K562 (cell line): ENCODE data around the gene PRDM12. TPM values are rescaled to one million over a fixed set of nuclear protein-coding genes. Genes with fewer than 3 reads are reported as not detected.

Source experiments
- ATAC-seq: fragments of 200-7000 bp; cut with Tn5 transposase; 3 replicates; pipeline ENCODE4 v1.9.1; 2020; ENCODE audit warnings: moderate library complexity
- BruUV-seq: library from RNA; stranded (reverse); fragments of 400-500 nt; replicated peaks from 2 replicates; lab custom pipeline; 2021; lab: Mats Ljungman, UMichigan
- CTCF ChIA-PET: fragments of 300-600 bp; formaldehyde crosslinking; extraction: SDS; loops from one replicate; lab custom pipeline; 2021; ENCODE audit warnings: low intra/inter-chr PET ratio; lab: Yijun Ruan, JAX
- POLR2A ChIA-PET: fragments of 300-600, 350-650 bp; sonication (Branson Sonifier 250); formaldehyde crosslinking; extraction: SDS; loops from one replicate; lab custom pipeline; 2021; ENCODE audit warnings: antibody characterized with exemption, inconsistent platforms; lab: Yijun Ruan, JAX
- DNase-seq, 4 experiments: peaks; one replicate each; pipeline versions ENCODE4 v3.0.0 to v3.0.0-alpha.2; 2011 to 2018; ENCODE audit warnings: low spot score in 3 of 4, mixed read lengths in 3 of 4; ENCODE audit errors: extremely low read depth in 1 of 4
- FAIRE-seq: peaks from 2 replicates; lab custom pipeline; 2011; peaks lifted over from hg19 to GRCh38; lab: Jason Lieb, UNC
- H2AFZ ChIP-seq: 2 replicates; pipeline ENCODE4 v1.6.0; 2011; ENCODE audit warnings: low read depth, low read length, control low read depth, inconsistent platforms
- H3K27ac ChIP-seq: fragments of 200-600 bp; 3 replicates; pipeline ENCODE4 v1.8.0; 2011; ENCODE audit warnings: low read depth, mild to moderate bottlenecking, control low read depth, inconsistent platforms, low read length, moderate library complexity, mixed read lengths; ENCODE audit errors: extremely low read depth
- H3K27me3 ChIP-seq, 2 experiments: fragments of 300-600 bp in 1 of 2; 2 replicates in 1 of 2; 3 replicates in 1 of 2; pipeline versions ENCODE4 v1.6.0 to v1.8.0; 2011; ENCODE audit warnings: inconsistent platforms in 2 of 2, low read length in 2 of 2, mild to moderate bottlenecking in 1 of 2, mixed read lengths in 1 of 2, moderate library complexity in 1 of 2; ENCODE audit not compliant: control insufficient read depth in 2 of 2, insufficient read depth in 2 of 2
- H3K36me3 ChIP-seq: fragments of 300-600 bp; 3 replicates; pipeline ENCODE4 v1.8.0; 2011; ENCODE audit warnings: mild to moderate bottlenecking, low read length, inconsistent platforms; ENCODE audit not compliant: control insufficient read depth, insufficient read depth
- H3K4me1 ChIP-seq, 2 experiments: fragments of 200-600 bp in 1 of 2; replicated peaks in 1 of 2; 2 replicates in 1 of 2; 3 replicates in 1 of 2; pipeline versions ENCODE4 v1.5.1 to v1.8.0; 2011; ENCODE audit warnings: inconsistent platforms in 2 of 2, low read length in 2 of 2, mild to moderate bottlenecking in 1 of 2, mixed read lengths in 1 of 2, moderate library complexity in 1 of 2; ENCODE audit not compliant: control insufficient read depth in 2 of 2, insufficient read depth in 2 of 2
- H3K4me2 ChIP-seq: 2 replicates; pipeline ENCODE4 v1.6.1; 2011; ENCODE audit warnings: low read length, control low read depth, inconsistent platforms, mixed read lengths; ENCODE audit not compliant: insufficient read depth
- H3K4me3 ChIP-seq: fragments of 200-600 bp; sonication (generic), shearing (Covaris generic); 2 replicates; pipeline ENCODE4 v1.5.1; 2016; ENCODE audit warnings: control low read depth, inconsistent platforms
- H3K79me2 ChIP-seq: fragments of 200-600 bp; 3 replicates; pipeline ENCODE4 v1.8.0; 2011; ENCODE audit warnings: low read length, inconsistent platforms; ENCODE audit not compliant: control insufficient read depth, insufficient read depth
- H3K9ac ChIP-seq, 2 experiments: 2 replicates each; pipeline versions ENCODE4 v1.6.0 to v1.6.1; 2011; ENCODE audit warnings: low read depth in 2 of 2, low read length in 2 of 2, control low read depth in 1 of 2, inconsistent platforms in 1 of 2, mild to moderate bottlenecking in 1 of 2, mixed read lengths in 1 of 2; ENCODE audit not compliant: insufficient read depth in 1 of 2
- H3K9me1 ChIP-seq: one replicate; pipeline ENCODE4 v1.6.0; 2011; ENCODE audit warnings: inconsistent platforms, mild to moderate bottlenecking, low read length, moderate library complexity; ENCODE audit not compliant: control insufficient read depth, insufficient read depth
- H3K9me3 ChIP-seq: replicated peaks from 2 replicates; pipeline ENCODE4 v1.5.1; 2011; ENCODE audit warnings: low read depth, low read length, inconsistent platforms; ENCODE audit not compliant: control insufficient read depth, insufficient read depth
- H4K20me1 ChIP-seq: replicated peaks from 2 replicates; pipeline ENCODE4 v1.6.1; 2011; ENCODE audit warnings: low read length, inconsistent platforms, mixed read lengths; ENCODE audit not compliant: control insufficient read depth, insufficient read depth
- ADNP ChIP-seq: fragments of 200-800 bp; sonication (Bioruptor generic); IDR thresholded peaks from 2 replicates; pipeline ENCODE4 v1.6.1; 2016; ENCODE audit warnings: missing genetic modification characterization, missing compliant biosample characterization
- ELK1 ChIP-seq: sonication (generic); formaldehyde crosslinking; IDR thresholded peaks from 2 replicates; pipeline ENCODE4 v1.8.1; 2022; ENCODE audit warnings: missing genetic modification reagents
- WGBS: fragments of 100-300 bp; shearing (Covaris generic); methylation state at CpG from one replicate; pipeline ENCODE4 v1.1.6; 2016; ENCODE audit warnings: low coverage, mixed read lengths; ENCODE audit not compliant: insufficient coverage; ENCODE audit errors: missing lambda C conversion rate; 5-methylcytosine and 5-hydroxymethylcytosine counted together
- in situ Hi-C: fragments of 300-500 bp; cut with MboI; formaldehyde crosslinking; loops from 4 replicates; pipeline ENCODE4 v1.15.0; 2018; ENCODE audit warnings: inconsistent platforms, mixed read lengths
- intact Hi-C: fragments of 100-400 bp; cut with micrococcal nuclease; formaldehyde crosslinking; loops from 2 replicates; pipeline ENCODE4 v1.14.2; 2022
- polyA plus RNA-seq, 8 experiments: library from polyadenylated mRNA; depleted of rRNA in 4 of 8; stranded (reverse) in 5 of 8; unstranded in 3 of 8; fragments of >200 nt; fragmentation: Nextera tagmentation in 2 of 8; fragmentation: Illumina TruSeq in 1 of 8; extraction: Ambion mirVana in 2 of 8; extraction: Trizol in 1 of 8; gene quantifications; 2 replicates each; pipeline versions ENCODE4 v1.2.1 to v1.2.3, GENCODE V29; 2011 to 2014; ENCODE audit warnings: inconsistent platforms in 1 of 8, missing spikeins in 1 of 8
- total RNA-seq, 7 experiments: library from RNA; depleted of rRNA in 6 of 7; stranded (reverse); fragments of >200 nt in 6 of 7; fragmentation: Illumina TruSeq in 2 of 7; extraction: Trizol in 2 of 7; gene quantifications; 2 replicates each; pipeline versions ENCODE4 v1.2.1 to v1.2.3, GENCODE V29; 2011 to 2021; ENCODE audit warnings: low replicate concordance in 1 of 7

PRDM12 gene
- total and polyA plus RNA-seq, 9 of the 15 experiments (the other 6 are each of a cell fraction or from before 2014, with no cell fraction given) = 0.04 to 0.22 (median 0.07) TPM; not detected in 3

GRCh38 chr9:130633336-130634190 lies 30.8 kb upstream of the PRDM12 start:
- Histone ChIP-seq H3K27ac (no peak overlapping the region), H3K9me1 (peaks cover 2% of the 10 kb centered on the region), H3K9ac (peak overlapping the region in 1 of 2 experiments; percentile 52; a peak in 1 of 4 replicates), H3K4me3 (no peak overlapping the region), H3K36me3 (peaks cover 84% of the 10 kb centered on the region; the same call in 2 of the 3 replicates), H3K27me3 (no peaks in the 10 kb centered on the region), H3K4me2 (no peak overlapping the region), H3K79me2 (no peaks in the 10 kb centered on the region), H3K9me3 (no peaks in the 10 kb centered on the region), H3K4me1 (peaks cover 0 to 4% of the 10 kb centered on the region in 2 experiments; a peak in 1 of 5 replicates), H2AFZ (no peak overlapping the region), H4K20me1 (no peaks in the 10 kb centered on the region; the same call in 1 of the 2 replicates)
- WGBS = 92% methylated on average over 22 of the region's 25 CpGs
- ChIA-PET POLR2A (interaction anchor here (0.6 kb wide), 1 partner anchor 807 kb away, joined by 4 read pairs; no protein-coding TSS in a partner anchor), CTCF (no interaction called here)
- no TSS peak for BruUV-seq
- ATAC-seq (no peak), FAIRE-seq (no peak), DNase-seq (no peak)
- in situ Hi-C loops = no loop called here
- no peak for TF ChIP-seq ADNP (tag)
- TF ChIP-seq ELK1 (CRISPR knock-in tag) = no peak
- intact Hi-C loops = no loop called here
